Measurements from ENCODE around the gene SYN1.

Gene SYN1

DNA sequence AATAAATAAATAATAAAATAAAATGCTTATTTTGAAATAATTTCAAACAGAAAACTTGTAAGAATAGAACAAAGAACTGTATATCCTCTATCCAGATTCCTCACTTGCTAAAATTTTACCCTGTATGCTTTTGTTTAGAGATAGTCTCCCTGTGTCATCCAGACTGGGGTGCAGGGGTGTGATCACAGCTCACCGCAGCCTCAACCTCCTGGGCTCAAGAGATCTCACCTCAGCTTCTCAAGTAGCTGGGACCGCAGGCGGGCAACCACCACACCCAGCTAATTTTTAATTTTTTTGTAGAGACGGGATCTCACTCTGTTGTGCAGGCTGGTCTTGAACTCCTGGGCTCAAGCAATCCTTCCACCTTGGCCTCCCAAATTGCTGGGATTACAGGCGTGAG is 76.2 kb downstream of the SYN1 start:
- no peaks in the 10 kb centered on the region for H3K79me1 ChIP-seq (replicated peaks; ENCODE audit: low read length, poor library complexity, severe bottlenecking)
- H4K8ac ChIP-seq (ENCODE audit: low read length), result no peak overlapping the region
- no peaks in the 10 kb centered on the region for H3K4me1 ChIP-seq (ENCODE audit: control insufficient read depth, insufficient read depth, low read depth, low read length)
- H3K14ac ChIP-seq (ENCODE audit: low read length in 2 of 2), result no peak overlapping the region
- no peak overlapping the region for H3K4me3 ChIP-seq (ENCODE audit: insufficient read depth in 1 of 2, low read depth in 1 of 2, low read length in 2 of 2)
- no peak overlapping the region for H3K4me2 ChIP-seq (ENCODE audit: low read length, poor library complexity, severe bottlenecking)
- H3K23ac ChIP-seq (ENCODE audit: low read length in 2 of 2), result no peak overlapping the region
- no peak overlapping the region for H3K27ac ChIP-seq (ENCODE audit: low read length, poor library complexity, severe bottlenecking)
- H2BK12ac ChIP-seq (ENCODE audit: low read length in 2 of 2), result no peak overlapping the region
- no peak overlapping the region for H2BK5ac ChIP-seq (ENCODE audit: low read depth, low read length, poor library complexity, severe bottlenecking)
- H2BK15ac ChIP-seq (ENCODE audit: low read depth, poor library complexity, severe bottlenecking), result no peak overlapping the region
- H3K9me3 ChIP-seq (ENCODE audit: control insufficient read depth, low read length), result no peaks in the 10 kb centered on the region
- no peak overlapping the region for H2AK5ac ChIP-seq (ENCODE audit: low read length, severe bottlenecking)
- no peak overlapping the region for H2BK120ac ChIP-seq (ENCODE audit: low read depth, low read length)
- no peaks in the 10 kb centered on the region for H3K36me3 ChIP-seq (ENCODE audit: control insufficient read depth in 1 of 2, insufficient read depth in 2 of 2, low read depth in 1 of 2, low read length in 2 of 2)
- H2AFZ ChIP-seq (ENCODE audit: low read depth, low read length), result no peak overlapping the region
- WGBS, result 97% methylated on average over 4 of the region's 5 CpGs
- H3K9ac ChIP-seq (ENCODE audit: low read length), result no peak overlapping the region
- H3K27me3 ChIP-seq (ENCODE audit: control insufficient read depth in 1 of 2, insufficient read depth in 1 of 2, low read length in 2 of 2), result peaks cover 0 to 7% of the 10 kb centered on the region in 2 experiments
- no peak overlapping the region for H3K4ac ChIP-seq (ENCODE audit: low read depth in 1 of 2, low read length in 2 of 2)
- no peak overlapping the region for H4K91ac ChIP-seq (ENCODE audit: low read length)
- H3K18ac ChIP-seq (ENCODE audit: low read depth in 1 of 2, low read length in 2 of 2), result no peak overlapping the region
- DNase-seq, result no peak

GRCh38 chrX:47540754-47541538 is 78.7 kb downstream of the SYN1 start:
- H3K4me1 ChIP-seq (ENCODE audit: control insufficient read depth, insufficient read depth, low read depth, low read length), result no peaks in the 10 kb centered on the region
- no peak overlapping the region for H2AK5ac ChIP-seq (ENCODE audit: low read length, severe bottlenecking)
- no peak overlapping the region for H3K4me3 ChIP-seq (ENCODE audit: insufficient read depth in 1 of 2, low read depth in 1 of 2, low read length in 2 of 2)
- H3K4ac ChIP-seq (ENCODE audit: low read depth in 1 of 2, low read length in 2 of 2), result no peak overlapping the region
- no peak overlapping the region for H3K23ac ChIP-seq (ENCODE audit: low read length in 2 of 2)
- H4K8ac ChIP-seq (ENCODE audit: low read length), result no peak overlapping the region
- peak; percentile 94 for DNase-seq
- H3K18ac ChIP-seq (ENCODE audit: low read depth in 1 of 2, low read length in 2 of 2), result no peak overlapping the region
- no peaks in the 10 kb centered on the region for H3K36me3 ChIP-seq (ENCODE audit: control insufficient read depth in 1 of 2, insufficient read depth in 2 of 2, low read depth in 1 of 2, low read length in 2 of 2)
- no peak overlapping the region for H3K27ac ChIP-seq (ENCODE audit: low read length, poor library complexity, severe bottlenecking)
- H2BK5ac ChIP-seq (ENCODE audit: low read depth, low read length, poor library complexity, severe bottlenecking), result no peak overlapping the region
- H3K27me3 ChIP-seq (ENCODE audit: control insufficient read depth in 1 of 2, insufficient read depth in 1 of 2, low read length in 2 of 2), result peaks cover 0 to 4% of the 10 kb centered on the region in 2 experiments
- no peak overlapping the region for H2BK15ac ChIP-seq (ENCODE audit: low read depth, poor library complexity, severe bottlenecking)
- H2BK12ac ChIP-seq (ENCODE audit: low read length in 2 of 2), result no peak overlapping the region
- H4K91ac ChIP-seq (ENCODE audit: low read length), result no peak overlapping the region
- peak overlapping the region; percentile 82 for H3K9ac ChIP-seq (ENCODE audit: low read length)
- H3K4me2 ChIP-seq (ENCODE audit: low read length, poor library complexity, severe bottlenecking), result no peak overlapping the region
- H3K9me3 ChIP-seq (ENCODE audit: control insufficient read depth, low read length), result no peaks in the 10 kb centered on the region
- no peak overlapping the region for H2BK120ac ChIP-seq (ENCODE audit: low read depth, low read length)
- no peak overlapping the region for H2AFZ ChIP-seq (ENCODE audit: low read depth, low read length)
- H3K14ac ChIP-seq (ENCODE audit: low read length in 2 of 2), result no peak overlapping the region
- H3K79me1 ChIP-seq (replicated peaks; ENCODE audit: low read length, poor library complexity, severe bottlenecking), result no peaks in the 10 kb centered on the region
- WGBS, result 30% methylated on average over 9 of the region's 15 CpGs

DNA sequence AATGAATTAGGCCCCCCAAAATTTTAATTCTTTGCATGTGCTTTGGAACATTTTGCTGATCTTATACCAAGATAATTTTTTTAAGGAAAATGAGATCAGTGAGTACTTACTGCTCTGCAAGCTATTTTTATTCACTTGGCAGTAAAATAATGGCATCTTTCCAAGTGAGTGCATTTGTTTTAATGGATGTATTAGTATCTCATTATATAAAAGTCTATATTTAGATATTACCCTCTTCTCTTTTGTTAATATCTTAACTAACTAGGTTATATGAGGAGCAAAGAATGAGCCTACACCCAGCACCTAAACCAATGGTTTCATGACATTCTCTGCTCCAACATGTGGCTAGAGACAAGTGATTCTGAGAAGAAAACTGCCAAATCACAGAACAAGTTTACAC is 79.8 kb downstream of the SYN1 start:
- H3K36me3 ChIP-seq (ENCODE audit: control insufficient read depth in 1 of 2, insufficient read depth in 2 of 2, low read depth in 1 of 2, low read length in 2 of 2), result no peaks in the 10 kb centered on the region
- no peak overlapping the region for H4K91ac ChIP-seq (ENCODE audit: low read length)
- no peak overlapping the region for H2BK120ac ChIP-seq (ENCODE audit: low read depth, low read length)
- no peaks in the 10 kb centered on the region for H3K79me1 ChIP-seq (replicated peaks; ENCODE audit: low read length, poor library complexity, severe bottlenecking)
- H3K4ac ChIP-seq (ENCODE audit: low read depth in 1 of 2, low read length in 2 of 2), result no peak overlapping the region
- no peak overlapping the region for H2BK12ac ChIP-seq (ENCODE audit: low read length in 2 of 2)
- no peak overlapping the region for H2AFZ ChIP-seq (ENCODE audit: low read depth, low read length)
- no peak overlapping the region for H2AK5ac ChIP-seq (ENCODE audit: low read length, severe bottlenecking)
- no peak overlapping the region for H3K4me2 ChIP-seq (ENCODE audit: low read length, poor library complexity, severe bottlenecking)
- no peaks in the 10 kb centered on the region for H3K9me3 ChIP-seq (ENCODE audit: control insufficient read depth, low read length)
- no peaks in the 10 kb centered on the region for H3K4me1 ChIP-seq (ENCODE audit: control insufficient read depth, insufficient read depth, low read depth, low read length)
- H3K9ac ChIP-seq (ENCODE audit: low read length), result no peak overlapping the region
- no peak overlapping the region for H2BK5ac ChIP-seq (ENCODE audit: low read depth, low read length, poor library complexity, severe bottlenecking)
- H3K23ac ChIP-seq (ENCODE audit: low read length in 2 of 2), result no peak overlapping the region
- no peak overlapping the region for H3K4me3 ChIP-seq (ENCODE audit: insufficient read depth in 1 of 2, low read depth in 1 of 2, low read length in 2 of 2)
- H3K27ac ChIP-seq (ENCODE audit: low read length, poor library complexity, severe bottlenecking), result no peak overlapping the region
- DNase-seq, result no peak
- H3K27me3 ChIP-seq (ENCODE audit: control insufficient read depth in 1 of 2, insufficient read depth in 1 of 2, low read length in 2 of 2), result peaks cover 0 to 4% of the 10 kb centered on the region in 2 experiments
- H3K18ac ChIP-seq (ENCODE audit: low read depth in 1 of 2, low read length in 2 of 2), result no peak overlapping the region
- no peak overlapping the region for H2BK15ac ChIP-seq (ENCODE audit: low read depth, poor library complexity, severe bottlenecking)
- H4K8ac ChIP-seq (ENCODE audit: low read length), result no peak overlapping the region
- no peak overlapping the region for H3K14ac ChIP-seq (ENCODE audit: low read length in 2 of 2)

DNA sequence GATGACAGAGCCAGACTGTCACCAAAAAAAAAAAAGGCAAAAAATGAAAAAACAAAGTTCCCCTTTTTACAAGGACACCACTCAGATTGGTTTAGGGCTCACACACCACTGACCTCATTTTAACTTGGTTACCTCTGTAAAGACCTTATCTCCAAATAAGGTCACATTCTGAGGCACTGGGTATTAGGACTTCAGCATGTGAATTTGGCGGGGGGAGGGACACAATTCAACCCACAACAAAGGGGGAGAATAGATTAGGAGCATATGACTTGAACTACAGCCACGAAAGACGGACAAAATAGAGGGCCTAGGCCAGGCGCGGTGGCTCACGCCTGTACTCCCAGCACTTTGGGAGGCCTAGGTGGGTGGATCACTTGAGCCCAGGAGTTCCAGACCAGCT is 89.6 kb downstream of the SYN1 start:
- peaks cover 0 to 4% of the 10 kb centered on the region in 2 experiments for H3K27me3 ChIP-seq (ENCODE audit: control insufficient read depth in 1 of 2, insufficient read depth in 1 of 2, low read length in 2 of 2)
- H4K91ac ChIP-seq (ENCODE audit: low read length), result no peak overlapping the region
- H3K4me3 ChIP-seq (ENCODE audit: insufficient read depth in 1 of 2, low read depth in 1 of 2, low read length in 2 of 2), result no peak overlapping the region
- no peak overlapping the region for H3K4ac ChIP-seq (ENCODE audit: low read depth in 1 of 2, low read length in 2 of 2)
- H3K9me3 ChIP-seq (ENCODE audit: control insufficient read depth, low read length), result no peaks in the 10 kb centered on the region
- no peak overlapping the region for H3K23ac ChIP-seq (ENCODE audit: low read length in 2 of 2)
- WGBS, result 92% methylated on average over 6 of the region's 6 CpGs
- no peaks in the 10 kb centered on the region for H3K4me1 ChIP-seq (ENCODE audit: control insufficient read depth, insufficient read depth, low read depth, low read length)
- no peak overlapping the region for H2BK12ac ChIP-seq (ENCODE audit: low read length in 2 of 2)
- H3K79me1 ChIP-seq (replicated peaks; ENCODE audit: low read length, poor library complexity, severe bottlenecking), result no peaks in the 10 kb centered on the region
- no peak for DNase-seq
- no peak overlapping the region for H2BK15ac ChIP-seq (ENCODE audit: low read depth, poor library complexity, severe bottlenecking)
- H2AK5ac ChIP-seq (ENCODE audit: low read length, severe bottlenecking), result no peak overlapping the region
- H4K8ac ChIP-seq (ENCODE audit: low read length), result no peak overlapping the region
- H3K4me2 ChIP-seq (ENCODE audit: low read length, poor library complexity, severe bottlenecking), result no peak overlapping the region
- H3K14ac ChIP-seq (ENCODE audit: low read length in 2 of 2), result no peak overlapping the region
- no peak overlapping the region for H3K9ac ChIP-seq (ENCODE audit: low read length)
- no peak overlapping the region for H2BK5ac ChIP-seq (ENCODE audit: low read depth, low read length, poor library complexity, severe bottlenecking)
- H3K36me3 ChIP-seq (ENCODE audit: control insufficient read depth in 1 of 2, insufficient read depth in 2 of 2, low read depth in 1 of 2, low read length in 2 of 2), result no peaks in the 10 kb centered on the region
- H2AFZ ChIP-seq (ENCODE audit: low read depth, low read length), result no peak overlapping the region
- no peak overlapping the region for H3K18ac ChIP-seq (ENCODE audit: low read depth in 1 of 2, low read length in 2 of 2)
- no peak overlapping the region for H2BK120ac ChIP-seq (ENCODE audit: low read depth, low read length)
- H3K27ac ChIP-seq (ENCODE audit: low read length, poor library complexity, severe bottlenecking), result no peak overlapping the region

Data from mesenchymal stem cell (in vitro differentiated cells and primary cell).